Neural crest cell (in vitro differentiated cells): ENCODE results near the gene WRAP73. TPM values are rescaled to one million over a fixed set of nuclear protein-coding genes. Genes with fewer than 3 reads are reported as not detected.

ENCODE experiments used
- DNase-seq: peaks from one replicate; pipeline ENCODE4 v3.0.0; 2021; ENCODE audit warnings: low read depth, mixed read lengths, low spot score
- H3K27ac Mint-ChIP-seq: one replicate; pipeline ENCODE4 v1.8.0; 2021; ENCODE audit warnings: mild to moderate bottlenecking, mixed read lengths; ENCODE audit not compliant: unreplicated experiment
- H3K27me3 Mint-ChIP-seq: 2 replicates; pipeline ENCODE4 v1.8.0; 2021; ENCODE audit warnings: low read depth, mild to moderate bottlenecking, mixed read lengths
- H3K36me3 Mint-ChIP-seq: 2 replicates; pipeline ENCODE4 v1.8.0; 2021; ENCODE audit warnings: low read depth, mild to moderate bottlenecking, mixed read lengths
- H3K4me1 Mint-ChIP-seq: 2 replicates; pipeline ENCODE4 v1.8.0; 2021; ENCODE audit warnings: mixed read lengths
- H3K4me3 Mint-ChIP-seq: one replicate; pipeline ENCODE4 v1.8.0; 2021; ENCODE audit warnings: mild to moderate bottlenecking, mixed read lengths
- H3K9me3 Mint-ChIP-seq: 2 replicates; pipeline ENCODE4 v1.8.0; 2021; ENCODE audit warnings: mixed read lengths
- CTCF ChIP-seq: fragments of 200-600 bp; sonication (generic); conservative IDR thresholded peaks from 2 replicates; pipeline ENCODE4 v1.5.0; 2021; ENCODE audit warnings: antibody characterized with exemption, mild to moderate bottlenecking
- total RNA-seq: library from RNA; stranded (reverse); gene quantifications from 2 replicates; pipeline ENCODE4 v1.2.1, GENCODE V29; 2021

The WRAP73 gene
- total RNA-seq, 1 donor from 2014 or later = 28.9 TPM

GRCh38 chr1:3680488-3681230 lies 30.8 kb upstream of the WRAP73 start:
- TF ChIP-seq CTCF = no peak
- peaks cover 5% of the 10 kb centered on the region for H3K4me1 Mint-ChIP-seq
- H3K4me3 Mint-ChIP-seq = no peak overlapping the region
- no peaks in the 10 kb centered on the region for H3K36me3 Mint-ChIP-seq
- H3K27ac Mint-ChIP-seq = no peak overlapping the region
- DNase-seq = no peak
- H3K9me3 Mint-ChIP-seq = no peaks in the 10 kb centered on the region
- peaks cover 8% of the 10 kb centered on the region for H3K27me3 Mint-ChIP-seq

GRCh38 chr1:3679799-3680453 lies 30.0 kb upstream of the WRAP73 start:
- H3K27me3 Mint-ChIP-seq = peaks cover 5% of the 10 kb centered on the region
- no peak overlapping the region for H3K27ac Mint-ChIP-seq
- H3K4me1 Mint-ChIP-seq = peaks cover 5% of the 10 kb centered on the region
- no peak overlapping the region for H3K4me3 Mint-ChIP-seq
- H3K9me3 Mint-ChIP-seq = no peaks in the 10 kb centered on the region
- no peaks in the 10 kb centered on the region for H3K36me3 Mint-ChIP-seq
- DNase-seq = no peak
- no peak for TF ChIP-seq CTCF

- Mint-ChIP-seq H3K27me3 (peaks cover 5% of the 10 kb centered on the region), H3K9me3 (no peaks in the 10 kb centered on the region), H3K36me3 (no peaks in the 10 kb centered on the region), H3K4me3 (no peak overlapping the region), H3K27ac (no peak overlapping the region), H3K4me1 (peaks cover 5% of the 10 kb centered on the region)
- no peak for DNase-seq
- TF ChIP-seq CTCF = no peak
These were observed 29.2 kb upstream of the WRAP73 start for GRCh38 chr1:3679098-3679555.

- H3K27ac Mint-ChIP-seq = no peak overlapping the region
- peaks cover 6% of the 10 kb centered on the region for H3K27me3 Mint-ChIP-seq
- no peaks in the 10 kb centered on the region for H3K36me3 Mint-ChIP-seq
- H3K4me1 Mint-ChIP-seq = peaks cover 5% of the 10 kb centered on the region
- H3K4me3 Mint-ChIP-seq = no peak overlapping the region
- no peak for TF ChIP-seq CTCF
- no peaks in the 10 kb centered on the region for H3K9me3 Mint-ChIP-seq
- DNase-seq = no peak
These were observed 28.6 kb upstream of the WRAP73 start for GRCh38 chr1:3678361-3679097.

GRCh38 chr1:3677484-3677883 lies 27.6 kb upstream of the WRAP73 start:
- Mint-ChIP-seq H3K36me3 (no peaks in the 10 kb centered on the region), H3K27me3 (peaks cover 5% of the 10 kb centered on the region), H3K4me3 (no peak overlapping the region), H3K27ac (no peak overlapping the region), H3K4me1 (no peaks in the 10 kb centered on the region), H3K9me3 (no peaks in the 10 kb centered on the region)
- no peak for TF ChIP-seq CTCF
- no peak for DNase-seq
